DOHH2 (cell line): ENCODE data around the gene NBEAL1.

Experiments
- CTCF ChIP-seq: fragments of 200-600 bp; sonication (generic); IDR thresholded peaks from one replicate; pipeline ENCODE4 v1.5.1; 2014; ENCODE audit warnings: antibody characterized with exemption, mild to moderate bottlenecking, low read depth, low read length; ENCODE audit not compliant: poor library complexity, severe bottlenecking
- EZH2phosphoT487 ChIP-seq: fragments of 200-600 bp; sonication (generic); IDR thresholded peaks from 2 replicates; pipeline ENCODE4 v1.6.1; 2017; ENCODE audit warnings: borderline replicate concordance, mild to moderate bottlenecking, antibody characterized with exemption, low read length, moderate library complexity, mixed read lengths

DNA sequence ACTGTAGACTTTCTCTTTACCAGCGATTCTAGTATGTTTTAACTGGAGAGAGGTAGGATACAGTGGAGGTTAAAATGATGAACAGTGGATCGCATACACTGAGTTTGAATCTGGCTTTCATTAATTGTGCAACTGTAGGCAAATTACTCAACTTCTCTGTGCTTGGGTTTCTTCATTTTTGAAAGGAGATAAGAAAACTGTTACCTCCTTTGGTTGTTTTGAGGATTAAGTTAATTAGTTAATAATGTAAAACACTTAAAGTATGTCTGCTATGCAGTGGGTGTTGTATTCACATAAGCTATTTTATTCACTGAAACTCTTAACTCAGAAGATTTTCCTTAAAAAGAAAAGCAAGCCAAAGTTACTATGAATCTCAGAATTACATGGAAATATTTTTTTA is 112.3 kb downstream of the NBEAL1 start:
- no peak for TF ChIP-seq CTCF
- no peak for TF ChIP-seq EZH2phosphoT487
